Stimulated activated naive CD8-positive, alpha-beta T cell treated with anti-CD3 and anti-CD28 coated beads, Interleukin-15, amount 100 ng/mL, for 72 hours (primary cell): ENCODE results near the gene SLC17A2.

ENCODE experiments used
- ATAC-seq: fragments of 150-1000 bp; cut with Tn5 transposase; 2 replicates; pipeline ENCODE4 v1.10.0; 2021; ENCODE audit warnings: mild to moderate bottlenecking, moderate library complexity
- DNase-seq, 2 donors: peaks; one replicate each; pipeline ENCODE4 v3.0.0; 2021 to 2022
- H3K27ac Mint-ChIP-seq, 2 donors: one replicate each; pipeline ENCODE4 v1.8.0; 2022; ENCODE audit warnings: mild to moderate bottlenecking in 2 of 2, mixed read lengths in 2 of 2, moderate library complexity in 2 of 2
- H3K27me3 Mint-ChIP-seq: one replicate; pipeline ENCODE4 v1.8.0; 2022; ENCODE audit warnings: mixed read lengths
- H3K4me1 Mint-ChIP-seq: one replicate; pipeline ENCODE4 v1.8.0; 2022; ENCODE audit warnings: mild to moderate bottlenecking, mixed read lengths
- H3K4me3 Mint-ChIP-seq, 2 donors: one replicate each; pipeline ENCODE4 v1.8.0; 2022; ENCODE audit warnings: mild to moderate bottlenecking in 2 of 2, mixed read lengths in 2 of 2, moderate library complexity in 1 of 2
- H3K9me3 Mint-ChIP-seq, 2 donors: one replicate each; pipeline ENCODE4 v1.8.0; 2022; ENCODE audit warnings: mixed read lengths in 2 of 2

SLC17A2 gene

GRCh38 chr6:25886066-25886465 is 44.4 kb downstream of the SLC17A2 start:
- Mint-ChIP-seq H3K9me3 (no peaks in the 10 kb centered on the region), H3K27ac (no peak overlapping the region), H3K4me3 (no peak overlapping the region), H3K4me1 (peaks cover 9% of the 10 kb centered on the region), H3K27me3 (no peaks in the 10 kb centered on the region)
- ATAC-seq = no peak
- DNase-seq = no peak

- ATAC-seq = no peak
Observed at GRCh38 chr6:25883991-25884390, 46.5 kb downstream of the SLC17A2 start.

GRCh38 chr6:25883536-25883935 is 47.0 kb downstream of the SLC17A2 start:
- no peak for DNase-seq
- no peak overlapping the region for H3K27ac Mint-ChIP-seq
- H3K27me3 Mint-ChIP-seq = no peaks in the 10 kb centered on the region
- H3K9me3 Mint-ChIP-seq = no peaks in the 10 kb centered on the region
- no peak overlapping the region for H3K4me3 Mint-ChIP-seq
- peaks cover 9% of the 10 kb centered on the region for H3K4me1 Mint-ChIP-seq
- ATAC-seq = no peak

More at GRCh38 chr6:25883991-25884390, 46.5 kb downstream of the SLC17A2 start:
- no peaks in the 10 kb centered on the region for H3K27me3 Mint-ChIP-seq
- no peaks in the 10 kb centered on the region for H3K9me3 Mint-ChIP-seq
- no peak overlapping the region for H3K4me3 Mint-ChIP-seq
- DNase-seq = no peak
- H3K4me1 Mint-ChIP-seq = peaks cover 9% of the 10 kb centered on the region
- H3K27ac Mint-ChIP-seq = no peak overlapping the region

GRCh38 chr6:25882051-25882496 is 48.4 kb downstream of the SLC17A2 start:
- Mint-ChIP-seq H3K4me1 (peaks cover 9% of the 10 kb centered on the region), H3K4me3 (peak overlapping the region; percentile 63 to 83), H3K27ac (peak overlapping the region; percentile 35 to 72), H3K27me3 (no peaks in the 10 kb centered on the region), H3K9me3 (no peaks in the 10 kb centered on the region)
- peak; percentile 33 to 41 for DNase-seq
- peak; percentile 81 for ATAC-seq

- Mint-ChIP-seq H3K27me3 (no peaks in the 10 kb centered on the region), H3K9me3 (no peaks in the 10 kb centered on the region), H3K4me3 (no peak overlapping the region), H3K4me1 (peaks cover 9% of the 10 kb centered on the region), H3K27ac (no peak overlapping the region)
- no peak for ATAC-seq
- no peak for DNase-seq
Observed at GRCh38 chr6:25880601-25881000, 49.9 kb downstream of the SLC17A2 start.

- Mint-ChIP-seq H3K27me3 (no peaks in the 10 kb centered on the region), H3K9me3 (no peaks in the 10 kb centered on the region), H3K4me1 (peaks cover 21% of the 10 kb centered on the region), H3K27ac (no peak overlapping the region), H3K4me3 (no peak overlapping the region)
- no peak for ATAC-seq
- no peak for DNase-seq
Observed at GRCh38 chr6:25878721-25879322, 51.7 kb downstream of the SLC17A2 start.

GRCh38 chr6:25875926-25876602 is 54.4 kb downstream of the SLC17A2 start:
- Mint-ChIP-seq H3K9me3 (no peaks in the 10 kb centered on the region), H3K4me1 (peaks cover 22% of the 10 kb centered on the region), H3K4me3 (no peak overlapping the region), H3K27me3 (no peaks in the 10 kb centered on the region), H3K27ac (no peak overlapping the region)
- DNase-seq (no peak), ATAC-seq (no peak)

- Mint-ChIP-seq H3K4me1 (peaks cover 22% of the 10 kb centered on the region), H3K27me3 (no peaks in the 10 kb centered on the region), H3K27ac (no peak overlapping the region), H3K4me3 (no peak overlapping the region), H3K9me3 (no peaks in the 10 kb centered on the region)
- DNase-seq (no peak), ATAC-seq (no peak)
Observed at GRCh38 chr6:25875563-25875905, 55.0 kb downstream of the SLC17A2 start.

GRCh38 chr6:25874822-25875562 is 55.5 kb downstream of the SLC17A2 start:
- DNase-seq (no peak), ATAC-seq (peak; percentile 73)
- peaks cover 22% of the 10 kb centered on the region for H3K4me1 Mint-ChIP-seq
- H3K9me3 Mint-ChIP-seq = no peaks in the 10 kb centered on the region
- H3K27me3 Mint-ChIP-seq = no peaks in the 10 kb centered on the region
- H3K4me3 Mint-ChIP-seq = no peak overlapping the region
- peak overlapping the region in 1 of 2 donors; percentile 8 for H3K27ac Mint-ChIP-seq

- no peaks in the 10 kb centered on the region for H3K9me3 Mint-ChIP-seq
- H3K4me3 Mint-ChIP-seq = no peak within 1 kb of the TSS
- DNase-seq (no peak), ATAC-seq (no peak)
- H3K27me3 Mint-ChIP-seq = no peaks in the 10 kb centered on the region
- peaks cover 22% of the 10 kb centered on the region for H3K4me1 Mint-ChIP-seq
- no peak within 1 kb of the TSS for H3K27ac Mint-ChIP-seq
Observed at GRCh38 chr6:25874118-25874517, 56.4 kb downstream of the SLC17A2 start, which contains the start of gene SLC17A3. SLC17A3 (minus strand) TSS chr6:25874243; CDS start chr6:25868387, 5,856 bp downstream.

GRCh38 chr6:25872814-25873213 is 57.7 kb downstream of the SLC17A2 start:
- Mint-ChIP-seq H3K27me3 (no peaks in the 10 kb centered on the region), H3K4me1 (peaks cover 22% of the 10 kb centered on the region), H3K27ac (peak overlapping the region in 1 of 2 donors; percentile 87), H3K4me3 (no peak overlapping the region), H3K9me3 (no peaks in the 10 kb centered on the region)
- no peak for DNase-seq
- ATAC-seq = peak; percentile 64

- ATAC-seq (no peak), DNase-seq (no peak)
- Mint-ChIP-seq H3K27me3 (peaks cover under 1% of the 10 kb centered on the region), H3K27ac (no peak overlapping the region), H3K9me3 (peaks cover under 1 to 2% of the 10 kb centered on the region in 2 donors), H3K4me3 (no peak overlapping the region), H3K4me1 (peaks cover 28% of the 10 kb centered on the region)
Observed at GRCh38 chr6:25869840-25870239, 60.7 kb downstream of the SLC17A2 start.

GRCh38 chr6:25868436-25869183 is 61.9 kb downstream of the SLC17A2 start:
- Mint-ChIP-seq H3K4me3 (no peak overlapping the region), H3K9me3 (peaks cover 12 to 14% of the 10 kb centered on the region in 2 donors), H3K4me1 (peaks cover 22% of the 10 kb centered on the region), H3K27me3 (peaks cover 13% of the 10 kb centered on the region), H3K27ac (no peak overlapping the region)
- DNase-seq (no peak), ATAC-seq (no peak)

GRCh38 chr6:25866011-25866410 is 64.5 kb downstream of the SLC17A2 start:
- H3K4me1 Mint-ChIP-seq = peaks cover 12% of the 10 kb centered on the region
- H3K27me3 Mint-ChIP-seq = peaks cover 15% of the 10 kb centered on the region
- H3K9me3 Mint-ChIP-seq = peaks cover 12 to 15% of the 10 kb centered on the region in 2 donors
- peak overlapping the region in 1 of 2 donors; percentile 61 for H3K27ac Mint-ChIP-seq
- DNase-seq (peak in 1 of 2 donors; percentile 9), ATAC-seq (peak; percentile 85)
- no peak overlapping the region for H3K4me3 Mint-ChIP-seq

- peaks cover 17% of the 10 kb centered on the region for H3K27me3 Mint-ChIP-seq
- peaks cover 12 to 15% of the 10 kb centered on the region in 2 donors for H3K9me3 Mint-ChIP-seq
- DNase-seq = no peak
- no peak overlapping the region for H3K4me3 Mint-ChIP-seq
- ATAC-seq = no peak
- H3K4me1 Mint-ChIP-seq = peaks cover 13% of the 10 kb centered on the region
- H3K27ac Mint-ChIP-seq = no peak overlapping the region
Observed at GRCh38 chr6:25863360-25863759, 67.1 kb downstream of the SLC17A2 start.
